ENCODE measurements around the gene MEIS3. TPM values are rescaled to one million over a fixed set of nuclear protein-coding genes. Genes with fewer than 3 reads are reported as not detected.
A peak's percentile ranks its signal among the peaks of the same experiment; 100 is the strongest.

Gene MEIS3
- total and polyA plus RNA-seq, 9 donors = 7.2 to 30.6 (median 18.6) TPM

DNA sequence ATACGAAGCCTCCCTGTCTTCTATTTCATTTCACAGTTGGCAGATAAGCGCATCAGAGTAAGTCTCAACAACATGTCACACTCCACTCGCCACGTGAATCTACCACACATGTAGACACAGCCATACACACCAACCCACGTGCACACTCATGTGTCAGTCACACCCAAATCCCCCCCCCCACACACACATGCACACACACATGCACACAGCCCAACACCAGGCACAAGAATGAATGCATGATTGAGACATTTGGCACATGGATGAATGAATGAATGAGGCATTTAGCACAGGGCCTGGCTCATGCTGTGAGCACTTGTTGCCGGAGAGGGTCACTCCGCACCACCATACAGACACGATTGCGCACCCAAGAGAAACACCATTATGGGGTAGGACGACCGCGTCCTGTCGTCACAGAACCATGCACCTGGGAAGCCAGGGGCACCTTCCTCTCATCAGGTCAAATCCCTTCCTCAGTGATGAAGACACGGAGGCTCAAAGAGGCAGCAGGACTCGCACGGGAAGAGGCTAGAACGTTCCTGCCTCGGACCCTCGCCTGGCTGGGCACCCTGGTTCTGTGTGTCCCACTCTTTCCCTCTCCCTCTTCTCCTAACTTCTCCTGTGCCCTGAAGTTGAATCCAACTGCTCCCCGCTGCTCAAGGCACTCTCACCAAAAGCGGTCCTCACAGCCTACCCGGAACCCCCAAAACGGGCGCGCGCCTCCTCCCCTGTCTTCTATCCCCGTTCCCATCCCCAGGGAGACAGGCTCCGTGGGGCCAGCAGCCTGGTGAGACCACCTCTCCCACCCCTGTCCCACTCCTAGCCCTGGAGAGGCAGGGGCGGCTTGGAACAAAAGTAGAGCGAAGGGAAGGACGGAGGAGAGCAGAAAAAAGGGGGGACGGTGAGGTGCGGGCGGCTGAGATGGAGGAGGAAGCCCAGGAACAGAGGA lies 1.3 kb downstream of the MEIS3 start:
- intact Hi-C loops (cut with DNase I) = loop anchor here in 1 of 4 donors (10.0 kb wide), 1 partner anchor 113 kb away; the partner anchor contains the start of gene C5AR1
- H3K27me3 ChIP-seq = no peaks in the 10 kb centered on the region

DNA sequence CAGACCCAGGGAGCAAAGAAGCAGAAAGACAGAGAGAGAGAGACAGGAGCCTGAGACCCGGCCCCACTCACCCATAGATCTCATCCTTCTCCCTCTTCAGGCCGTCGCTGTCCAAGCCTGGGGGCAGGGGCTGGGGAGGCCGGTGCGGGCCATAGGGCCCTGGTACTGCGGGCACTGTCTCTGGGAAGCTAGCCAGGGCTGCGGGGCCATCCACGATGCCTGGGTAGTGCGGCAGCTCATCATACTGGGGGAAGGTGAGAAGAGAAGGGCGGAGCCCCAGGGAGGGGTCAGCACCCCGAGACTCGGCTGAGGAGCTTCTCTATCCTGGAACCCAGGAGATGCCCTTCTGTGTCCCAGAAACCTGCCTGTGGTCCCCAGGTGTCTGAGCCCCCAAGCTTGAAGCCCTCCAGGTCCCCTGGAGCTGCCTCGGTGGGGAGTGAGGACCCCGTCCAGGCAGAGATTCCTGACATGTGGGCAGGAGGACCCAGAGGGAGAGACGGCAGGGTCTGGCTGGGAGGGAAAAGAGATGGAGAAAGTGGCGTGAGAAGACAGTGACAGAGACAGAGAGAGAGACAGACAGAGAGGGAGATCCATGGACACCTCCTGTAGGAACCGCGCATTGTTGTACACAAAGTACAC lies 2.1 kb downstream of the MEIS3 start:
- Histone ChIP-seq H3K4me3 (no peak overlapping the region), H3K4me1 (ENCODE audit: insufficient read depth) (peaks cover 3% of the 10 kb centered on the region), H3K9me3 (no peaks in the 10 kb centered on the region), H3K36me3 (no peaks in the 10 kb centered on the region), H3K27me3 (no peaks in the 10 kb centered on the region), H3K27ac (no peak overlapping the region)
- 53 to 67% (median 59%) methylated on average over 18 of the region's 18 CpGs for WGBS, 3 donors
- intact Hi-C loops (cut with DNase I) = loop anchor here in 1 of 4 donors (10.0 kb wide), 1 partner anchor 112 kb away; the partner anchor contains the start of gene C5AR1
- DNase-seq = no peak
- TF ChIP-seq EP300 (IDR thresholded peaks at IDR 0.05) = no peak
- TF ChIP-seq, protein P1, sequence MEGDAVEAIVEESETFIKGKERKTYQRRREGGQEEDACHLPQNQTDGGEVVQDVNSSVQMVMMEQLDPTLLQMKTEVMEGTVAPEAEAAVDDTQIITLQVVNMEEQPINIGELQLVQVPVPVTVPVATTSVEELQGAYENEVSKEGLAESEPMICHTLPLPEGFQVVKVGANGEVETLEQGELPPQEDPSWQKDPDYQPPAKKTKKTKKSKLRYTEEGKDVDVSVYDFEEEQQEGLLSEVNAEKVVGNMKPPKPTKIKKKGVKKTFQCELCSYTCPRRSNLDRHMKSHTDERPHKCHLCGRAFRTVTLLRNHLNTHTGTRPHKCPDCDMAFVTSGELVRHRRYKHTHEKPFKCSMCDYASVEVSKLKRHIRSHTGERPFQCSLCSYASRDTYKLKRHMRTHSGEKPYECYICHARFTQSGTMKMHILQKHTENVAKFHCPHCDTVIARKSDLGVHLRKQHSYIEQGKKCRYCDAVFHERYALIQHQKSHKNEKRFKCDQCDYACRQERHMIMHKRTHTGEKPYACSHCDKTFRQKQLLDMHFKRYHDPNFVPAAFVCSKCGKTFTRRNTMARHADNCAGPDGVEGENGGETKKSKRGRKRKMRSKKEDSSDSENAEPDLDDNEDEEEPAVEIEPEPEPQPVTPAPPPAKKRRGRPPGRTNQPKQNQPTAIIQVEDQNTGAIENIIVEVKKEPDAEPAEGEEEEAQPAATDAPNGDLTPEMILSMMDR (IDR thresholded peaks at IDR 0.05) = no peak
- no peak for TF ChIP-seq POLR2A (IDR thresholded peaks at IDR 0.05)

More for the DNA sequence above, 1.3 kb downstream of the MEIS3 start:
- H3K4me3 ChIP-seq = peak overlapping the region; percentile 71
- no peak for TF ChIP-seq EP300 (IDR thresholded peaks at IDR 0.05)
- no peak for TF ChIP-seq POLR2A (IDR thresholded peaks at IDR 0.05)
- TF ChIP-seq, protein P1 (IDR thresholded peaks at IDR 0.05) = no peak
- H3K27ac ChIP-seq = no peak overlapping the region
- H3K4me1 ChIP-seq (ENCODE audit: insufficient read depth) = peaks cover 3% of the 10 kb centered on the region
- H3K36me3 ChIP-seq = no peaks in the 10 kb centered on the region
- DNase-seq = no peak
- no peaks in the 10 kb centered on the region for H3K9me3 ChIP-seq
- WGBS, 3 donors = 12 to 17% (median 15%) methylated on average over 34 of the region's 34 CpGs

DNA sequence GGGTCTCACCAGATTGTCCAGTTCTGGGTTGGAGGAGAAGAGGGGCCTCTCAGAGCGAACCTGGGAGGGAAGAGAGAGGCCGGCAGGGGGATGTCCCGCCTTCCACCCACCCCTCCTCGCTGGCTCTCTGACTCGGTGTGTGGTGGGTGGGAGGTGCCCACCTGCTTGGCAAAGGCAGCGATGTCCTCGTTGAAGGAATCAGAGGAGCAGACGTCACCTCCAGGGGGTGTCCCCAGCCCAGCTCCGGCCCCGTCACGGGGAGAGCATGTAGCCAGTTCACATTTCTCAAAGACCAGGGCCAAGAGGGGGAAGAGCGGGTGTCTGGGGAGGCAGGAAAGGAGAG lies 2.7 kb downstream of the MEIS3 start:
- Histone ChIP-seq H3K27me3 (no peaks in the 10 kb centered on the region), H3K9me3 (no peaks in the 10 kb centered on the region), H3K4me3 (no peak overlapping the region), H3K27ac (no peak overlapping the region), H3K36me3 (no peaks in the 10 kb centered on the region), H3K4me1 (ENCODE audit: insufficient read depth) (peaks cover 3% of the 10 kb centered on the region)
- intact Hi-C loops (cut with DNase I) = loop anchor here in 1 of 4 donors (10.0 kb wide), 1 partner anchor 112 kb away; the partner anchor contains the start of gene C5AR1
- no peak for DNase-seq
- WGBS, 3 donors = 68 to 82% (median 72%) methylated on average over 12 of the region's 12 CpGs
- TF ChIP-seq, protein P1 (IDR thresholded peaks at IDR 0.05) = no peak

DNA sequence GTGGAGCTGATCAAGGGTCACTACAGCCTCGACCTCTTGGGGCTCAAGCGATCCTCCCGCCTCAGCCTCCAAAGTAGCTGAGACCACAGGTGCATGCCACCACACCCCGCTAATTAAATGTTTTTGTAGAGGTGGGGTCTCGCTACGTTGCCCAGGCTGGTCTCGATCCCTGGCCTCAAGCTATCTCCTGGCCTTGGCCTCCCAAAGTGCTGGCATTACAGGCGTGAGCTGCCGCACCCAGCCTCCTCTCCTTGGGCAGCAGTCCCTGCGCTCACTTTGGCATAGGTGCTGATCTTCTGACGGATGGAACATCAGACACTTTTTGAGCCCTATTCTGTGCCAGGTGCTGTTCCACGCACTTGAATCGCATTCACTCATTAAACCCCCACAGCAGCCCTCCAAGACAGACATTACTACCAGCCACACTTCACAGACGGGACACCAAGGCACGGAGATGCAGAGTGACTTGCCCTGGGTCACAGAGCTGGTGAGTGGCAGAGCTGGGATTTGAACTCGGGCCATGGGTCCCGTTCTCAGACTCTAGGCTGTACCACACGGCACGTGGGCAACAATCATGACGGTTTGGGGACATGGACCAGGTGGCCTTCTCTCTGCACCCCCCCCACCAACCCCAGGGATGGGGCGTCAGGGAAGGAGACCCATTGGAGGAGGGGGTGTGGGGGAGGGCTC lies 3.2 kb downstream of the MEIS3 start:
- Histone ChIP-seq H3K27me3 (no peaks in the 10 kb centered on the region), H3K9me3 (no peaks in the 10 kb centered on the region), H3K27ac (no peak overlapping the region), H3K4me3 (no peak overlapping the region), H3K4me1 (ENCODE audit: insufficient read depth) (peaks cover 3% of the 10 kb centered on the region), H3K36me3 (no peaks in the 10 kb centered on the region)
- intact Hi-C loops (cut with DNase I) = loop anchor here in 1 of 4 donors (10.0 kb wide), 1 partner anchor 111 kb away; the partner anchor contains the start of gene C5AR1
- TF ChIP-seq, protein P1 (IDR thresholded peaks at IDR 0.05) = no peak
- no peak for TF ChIP-seq EP300 (IDR thresholded peaks at IDR 0.05)
- no peak for TF ChIP-seq POLR2A (IDR thresholded peaks at IDR 0.05)
- DNase-seq = no peak
- 90 to 92% (median 92%) methylated on average over 21 of the region's 21 CpGs for WGBS, 3 donors

Measured in ovary (tissue), 9 donors.